Measurements from ENCODE around the gene WNT1.
A peak's percentile ranks its signal among the peaks of the same experiment; 100 is the strongest.

Gene WNT1

GRCh38 chr12:49015196-49015595 is 37.1 kb downstream of the WNT1 start:
- H4K20me1 ChIP-seq (ENCODE audit: insufficient read depth, low read length): 0 out of 2 replicates have a peak, but pooled peaks cover 4% of the 10 kb centered on the region
- H3K79me2 ChIP-seq (ENCODE audit: low read length): peaks cover 19% of the 10 kb centered on the region
- H3K36me3 ChIP-seq (replicated peaks; ENCODE audit: low read depth, low read length): peaks cover 7% of the 10 kb centered on the region
- no peak overlapping the region for H3K4me3 ChIP-seq (ENCODE audit: low read length)
- no peak overlapping the region for H2AFZ ChIP-seq (ENCODE audit: low read depth, low read length)
- H3K4me1 ChIP-seq (ENCODE audit: low read length): peaks cover 16% of the 10 kb centered on the region
- no peak overlapping the region for H3K4me2 ChIP-seq (ENCODE audit: low read length)
- H3K9me3 ChIP-seq (ENCODE audit: insufficient read depth, low read length): no peaks in the 10 kb centered on the region
- H3K9ac ChIP-seq (ENCODE audit: low read length): no peak overlapping the region
- H3K27ac ChIP-seq (ENCODE audit: low read length): no peak overlapping the region
- no peaks in the 10 kb centered on the region for H3K27me3 ChIP-seq (ENCODE audit: low read depth, low read length)
- TF ChIP-seq CTCF (IDR thresholded peaks at IDR 0.05; ENCODE audit: low read depth, low read length): no peak
- no peak for TF ChIP-seq EZH2phosphoT487 (IDR thresholded peaks at IDR 0.05; ENCODE audit: low read depth)

DNA sequence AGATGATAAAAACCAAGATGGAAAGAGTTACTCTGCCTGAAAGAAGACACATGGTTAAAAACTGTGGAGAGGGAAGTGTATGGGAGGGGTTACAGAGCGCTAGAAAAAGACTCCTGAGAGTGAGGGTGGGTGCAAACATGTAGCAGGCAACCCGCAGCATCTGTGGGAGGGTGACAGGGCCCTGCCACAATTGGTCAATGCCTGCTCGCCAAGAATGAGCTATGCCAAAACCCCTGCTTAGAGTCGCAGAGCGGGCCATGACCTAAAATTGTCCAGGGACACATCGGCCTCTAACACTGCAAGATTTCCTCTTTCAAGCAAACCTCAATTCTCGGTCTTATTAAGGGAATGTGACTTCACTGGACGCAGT is 39.8 kb downstream of the WNT1 start:
- Histone ChIP-seq H2AFZ (ENCODE audit: low read depth, low read length) (peak overlapping the region; percentile 33; the same call in 1 of the 2 replicates), H3K27ac (ENCODE audit: low read length) (peak overlapping the region; percentile 81), H3K4me3 (ENCODE audit: low read length) (peak overlapping the region; percentile 91), H3K9me3 (ENCODE audit: insufficient read depth, low read length) (no peaks in the 10 kb centered on the region), H3K4me1 (ENCODE audit: low read length) (peaks cover 16% of the 10 kb centered on the region), H3K36me3 (replicated peaks; ENCODE audit: low read depth, low read length) (peaks cover 14% of the 10 kb centered on the region), H4K20me1 (ENCODE audit: insufficient read depth, low read length) (0 out of 2 replicates have a peak, but pooled peaks cover 4% of the 10 kb centered on the region), H3K79me2 (ENCODE audit: low read length) (peaks cover 19% of the 10 kb centered on the region), H3K4me2 (ENCODE audit: low read length) (peak overlapping the region; percentile 83), H3K9ac (ENCODE audit: low read length) (peak overlapping the region; percentile 90), H3K27me3 (ENCODE audit: low read depth, low read length) (no peaks in the 10 kb centered on the region)
- TF ChIP-seq EZH2phosphoT487 (IDR thresholded peaks at IDR 0.05; ENCODE audit: low read depth) (no peak), CTCF (IDR thresholded peaks at IDR 0.05; ENCODE audit: low read depth, low read length) (no peak)

DNA sequence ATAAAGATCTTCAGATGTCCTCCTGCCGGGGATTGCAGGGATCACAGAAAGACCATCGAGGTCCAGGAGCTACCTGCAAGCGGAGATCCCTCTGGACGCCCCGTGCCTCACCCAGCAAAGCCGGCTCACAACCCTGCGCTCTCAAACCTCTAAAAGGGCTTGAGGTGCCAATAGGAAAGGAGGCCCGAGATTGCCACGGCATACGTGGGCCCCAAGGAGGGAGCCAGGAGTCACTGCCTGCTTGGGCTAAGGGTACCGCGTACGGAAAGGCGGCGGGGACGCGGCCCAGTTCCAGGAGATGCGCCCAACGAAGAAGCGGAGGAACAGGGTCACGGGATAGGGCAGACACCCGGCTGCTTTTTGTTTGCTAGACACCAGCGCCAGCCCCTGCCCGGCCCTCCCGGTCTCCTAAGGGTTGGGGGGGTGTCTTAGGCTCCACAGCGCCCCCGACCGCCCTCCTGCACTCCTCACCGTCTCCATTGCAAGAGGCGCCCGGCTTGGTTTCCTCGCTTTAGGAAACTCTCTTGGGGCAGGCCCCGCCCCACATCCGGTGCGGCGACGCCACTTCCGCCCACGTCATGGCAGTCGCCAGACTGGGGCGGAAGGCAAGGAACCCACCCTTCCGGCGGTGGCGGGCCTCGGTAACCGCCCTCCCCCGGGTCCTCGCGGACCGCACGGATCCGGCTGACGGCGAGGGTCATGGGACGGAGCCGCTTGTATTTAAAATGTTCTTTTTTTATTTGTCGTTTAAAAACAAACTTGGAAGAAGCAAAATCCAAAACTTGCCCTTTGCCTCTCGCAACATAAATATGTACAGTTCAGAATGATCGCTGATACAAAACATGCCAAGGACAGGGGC is 40.4 kb downstream of the WNT1 start, which contains the start of gene PRKAG1:
Gene PRKAG1 (minus strand): TSS at position 516 of the 859 bp plus-strand sequence. CDS start 36 bp downstream, at position 480.
- H3K9me3 ChIP-seq (ENCODE audit: insufficient read depth, low read length): no peaks in the 10 kb centered on the region
- no peak for TF ChIP-seq EZH2phosphoT487 (IDR thresholded peaks at IDR 0.05; ENCODE audit: low read depth)
- TF ChIP-seq CTCF (IDR thresholded peaks at IDR 0.05; ENCODE audit: low read depth, low read length): peak; percentile 43
- H4K20me1 ChIP-seq (ENCODE audit: insufficient read depth, low read length): 0 out of 2 replicates have a peak, but pooled peaks cover 4% of the 10 kb centered on the region
- H3K4me3 ChIP-seq (ENCODE audit: low read length): peak within 1 kb of the TSS; percentile 91
- peak within 1 kb of the TSS; percentile 81 for H3K27ac ChIP-seq (ENCODE audit: low read length)
- H3K4me1 ChIP-seq (ENCODE audit: low read length): peaks cover 16% of the 10 kb centered on the region
- H3K79me2 ChIP-seq (ENCODE audit: low read length): peaks cover 19% of the 10 kb centered on the region
- H3K27me3 ChIP-seq (ENCODE audit: low read depth, low read length): no peaks in the 10 kb centered on the region
- H3K36me3 ChIP-seq (replicated peaks; ENCODE audit: low read depth, low read length): peaks cover 16% of the 10 kb centered on the region
- H2AFZ ChIP-seq (ENCODE audit: low read depth, low read length): peak within 1 kb of the TSS; percentile 35; the same call in 1 of the 2 replicates
- H3K4me2 ChIP-seq (ENCODE audit: low read length): peak within 1 kb of the TSS; percentile 89
- peak within 1 kb of the TSS; percentile 90 for H3K9ac ChIP-seq (ENCODE audit: low read length)

DNA sequence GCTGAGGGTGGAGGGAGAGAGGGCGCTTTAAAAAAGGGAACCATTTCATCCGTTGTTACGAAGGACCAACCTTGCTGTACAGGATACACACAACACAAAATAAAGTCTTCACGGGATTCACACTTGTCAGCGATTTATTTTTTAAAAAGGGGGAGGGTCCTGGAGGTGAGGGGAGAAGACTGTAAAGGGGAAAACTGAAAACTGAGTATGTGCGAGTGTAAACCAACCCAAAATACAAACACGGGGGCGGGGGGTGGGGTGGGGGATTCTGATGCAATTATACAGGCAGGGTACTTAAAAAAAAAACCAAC is 41.0 kb downstream of the WNT1 start:
- H3K4me1 ChIP-seq (ENCODE audit: low read length): peaks cover 16% of the 10 kb centered on the region
- H3K9ac ChIP-seq (ENCODE audit: low read length): peak overlapping the region; percentile 86

More for the DNA sequence above, 41.0 kb downstream of the WNT1 start:
- TF ChIP-seq EZH2phosphoT487 (IDR thresholded peaks at IDR 0.05; ENCODE audit: low read depth) (no peak), CTCF (IDR thresholded peaks at IDR 0.05; ENCODE audit: low read depth, low read length) (no peak)
- no peaks in the 10 kb centered on the region for H3K9me3 ChIP-seq (ENCODE audit: insufficient read depth, low read length)
- peak overlapping the region; percentile 89 for H3K4me2 ChIP-seq (ENCODE audit: low read length)
- H3K79me2 ChIP-seq (ENCODE audit: low read length): peaks cover 19% of the 10 kb centered on the region
- H4K20me1 ChIP-seq (ENCODE audit: insufficient read depth, low read length): 0 out of 2 replicates have a peak, but pooled peaks cover 4% of the 10 kb centered on the region
- H3K27me3 ChIP-seq (ENCODE audit: low read depth, low read length): no peaks in the 10 kb centered on the region
- peak overlapping the region; percentile 81 for H3K27ac ChIP-seq (ENCODE audit: low read length)
- peaks cover 17% of the 10 kb centered on the region for H3K36me3 ChIP-seq (replicated peaks; ENCODE audit: low read depth, low read length)
- H3K4me3 ChIP-seq (ENCODE audit: low read length): peak overlapping the region; percentile 91
- H2AFZ ChIP-seq (ENCODE audit: low read depth, low read length): 0 out of 2 replicates have a peak overlapping the region, but pooled peaks have one; percentile 35

All from OCI-LY3 (cell line).